PFSK-1 (cell line): ENCODE data around the gene EHD3.
A peak's percentile ranks its signal among the peaks of the same experiment; 100 is the strongest.

Experiments
- FOXP2 ChIP-seq: optimal IDR thresholded peaks from 2 replicates; pipeline ENCODE3; 2011; ENCODE audit warnings: borderline replicate concordance, control low read depth, inconsistent platforms; ENCODE audit not compliant: insufficient read depth; ENCODE audit errors: extremely low read length, extremely low read depth
- POLR2AphosphoS5 ChIP-seq: IDR thresholded peaks from 2 replicates; pipeline ENCODE4 v1.6.1; 2012; ENCODE audit warnings: low read depth, mild to moderate bottlenecking, control low read depth, low read length, moderate library complexity
- REST ChIP-seq, 2 experiments: IDR thresholded peaks; 2 replicates each; pipeline versions ENCODE4 v1.6.1 to v1.8.0; 2011 to 2012; ENCODE audit warnings: low read depth in 2 of 2, low read length in 2 of 2, control low read depth in 1 of 2, inconsistent platforms in 1 of 2, mild to moderate bottlenecking in 1 of 2, moderate library complexity in 1 of 2; ENCODE audit not compliant: insufficient read depth in 1 of 2
- SIN3A ChIP-seq: IDR thresholded peaks from 2 replicates; pipeline ENCODE4 v1.6.1; 2012; ENCODE audit warnings: mild to moderate bottlenecking, low read length, moderate library complexity, borderline replicate concordance; ENCODE audit not compliant: insufficient read depth
- TAF1 ChIP-seq: IDR thresholded peaks from 2 replicates; pipeline ENCODE4 v1.6.1; 2012; ENCODE audit warnings: low read length, control low read depth, borderline replicate concordance; ENCODE audit not compliant: insufficient read depth

Gene EHD3

GRCh38 chr2:31286230-31286629 is 52.3 kb downstream of the EHD3 start:
- TF ChIP-seq POLR2AphosphoS5, result no peak
- TF ChIP-seq SIN3A, result no peak
- no peak for TF ChIP-seq TAF1
- no peak for TF ChIP-seq FOXP2
- TF ChIP-seq REST (IDR thresholded peaks at IDR 0.05; ENCODE audit: insufficient read depth in 1 of 2, low read depth in 2 of 2, low read length in 2 of 2), result no peak

- TF ChIP-seq FOXP2, result no peak
- TF ChIP-seq POLR2AphosphoS5, result no peak
- TF ChIP-seq REST (IDR thresholded peaks at IDR 0.05; ENCODE audit: insufficient read depth in 1 of 2, low read depth in 2 of 2, low read length in 2 of 2), result no peak
- no peak for TF ChIP-seq TAF1
- no peak for TF ChIP-seq SIN3A
Observed at GRCh38 chr2:31286961-31287550, 53.1 kb downstream of the EHD3 start.

- TF ChIP-seq POLR2AphosphoS5 (no peak), REST (IDR thresholded peaks at IDR 0.05; ENCODE audit: insufficient read depth in 1 of 2, low read depth in 2 of 2, low read length in 2 of 2) (0 out of 4 replicates have a peak, but pooled peaks of 1 of the 2 experiments have one; percentile 33)
Observed at GRCh38 chr2:31287654-31288053, 53.7 kb downstream of the EHD3 start.

GRCh38 chr2:31294196-31294595 is 60.2 kb downstream of the EHD3 start:
- no peak for TF ChIP-seq POLR2AphosphoS5
- TF ChIP-seq FOXP2, result no peak
- no peak for TF ChIP-seq SIN3A
- no peak for TF ChIP-seq REST (IDR thresholded peaks at IDR 0.05; ENCODE audit: insufficient read depth in 1 of 2, low read depth in 2 of 2, low read length in 2 of 2)
- no peak for TF ChIP-seq TAF1
